Right lobe of liver (tissue), 6 donors: ENCODE results near the gene KIAA0825. TPM values are rescaled to one million over a fixed set of nuclear protein-coding genes. Genes with fewer than 3 reads are reported as not detected.

ENCODE experiments used
- ATAC-seq, 4 donors: fragments of 200-7000 bp; cut with Tn5 transposase; one replicate each; pipeline ENCODE4 v1.9.1; 2020; ENCODE audit warnings: mild to moderate bottlenecking in 4 of 4, moderate library complexity in 4 of 4
- DNase-seq, 3 donors: peaks; one replicate each; pipeline ENCODE4 v3.0.0-alpha.2; 2020
- H3K27ac ChIP-seq, 3 donors: fragments of 200-600 bp; one replicate each; pipeline ENCODE4 v1.8.0; 2022
- H3K27me3 ChIP-seq, 2 donors: fragments of 200-600 bp; one replicate each; pipeline ENCODE4 v1.8.0; 2022
- H3K36me3 ChIP-seq, 4 donors: fragments of 200-600 bp; sonication (generic) in 1 of 4; one replicate each; pipeline versions ENCODE4 v1.5.1 to v1.8.0; 2017 to 2022; ENCODE audit warnings: control low read depth in 1 of 4
- H3K4me1 ChIP-seq, 4 donors: fragments of 200-600 bp; sonication (generic) in 1 of 4; one replicate each; pipeline versions ENCODE4 v1.5.1 to v1.8.0; 2017 to 2022; ENCODE audit warnings: control low read depth in 1 of 4
- H3K4me3 ChIP-seq, 3 donors: fragments of 200-600 bp; one replicate each; pipeline ENCODE4 v1.8.0; 2022
- H3K9me3 ChIP-seq, 4 donors: fragments of 200-600 bp; sonication (generic) in 1 of 4; one replicate each; pipeline versions ENCODE4 v1.5.1 to v1.8.0; 2017 to 2022; ENCODE audit warnings: control low read depth in 1 of 4
- CTCF ChIP-seq, 4 donors: fragments of 200-600 bp in 3 of 4; fragments of 450-650 bp in 1 of 4; IDR thresholded peaks; one replicate each; pipeline versions ENCODE4 v1.5.1 to v1.8.0; 2016 to 2022; ENCODE audit warnings: antibody characterized with exemption in 4 of 4, mild to moderate bottlenecking in 2 of 4
- POLR2A ChIP-seq: fragments of 450-650 bp; IDR thresholded peaks from one replicate; pipeline ENCODE4 v1.6.1; 2017; ENCODE audit warnings: antibody characterized with exemption, mild to moderate bottlenecking
- WGBS: methylation state at CpG from one replicate; pipeline ENCODE4 v1.1.6; 2018; ENCODE audit warnings: low coverage, low lambda C conversion rate; ENCODE audit not compliant: insufficient coverage; ENCODE audit errors: missing lambda C conversion rate; 5-methylcytosine and 5-hydroxymethylcytosine counted together
- intact Hi-C, 2 donors: fragments of 100-400 bp; cut with DNase I; formaldehyde crosslinking; loops; one replicate each; pipeline versions ENCODE4 v1.11.2 to v1.14.1; 2022
- total RNA-seq, 6 experiments: library from RNA; depleted of rRNA in 2 of 6; stranded (reverse); fragments of >200 nt in 2 of 6; fragmentation: NEBNext Ultra II Directional in 3 of 6; extraction: Animal tissue kit (Norgen Biotek cat#: 25700) in 3 of 6; gene quantifications; one replicate each; pipeline versions ENCODE4 v1.1.0 to v1.2.4, GENCODE V29; 2016 to 2023
- donor health status: DM: no; HTN: yes; CAD: no.
- donor health status: DM: no; HTN: no; CAD: no.
- donor health status: DM: no; HTN: no; CAD: no.
- donor health status: DM: no; HTN: yes; CAD: no.
- donor health status: DM: no; HTN: yes; CAD: no.

The KIAA0825 gene
- total RNA-seq, 6 experiments from 2014 or later: 0.86 to 3.2 (median 1.7) TPM

GRCh38 chr5:94267350-94267899, 351.0 kb downstream of the KIAA0825 start:
- H3K9me3 ChIP-seq: peaks cover 0 to 4% (median 0%) of the 10 kb centered on the region in 4 donors
- H3K36me3 ChIP-seq: no peaks in the 10 kb centered on the region
- DNase-seq (no peak), ATAC-seq (no peak)
- 57% methylated on average over 4 of the region's 4 CpGs for WGBS
- TF ChIP-seq POLR2A (no peak), CTCF (IDR thresholded peaks at IDR 0.05) (no peak)
- intact Hi-C loops: no loop called here
- no peaks in the 10 kb centered on the region for H3K27me3 ChIP-seq
- H3K4me3 ChIP-seq: no peak overlapping the region
- no peaks in the 10 kb centered on the region for H3K4me1 ChIP-seq
- no peak overlapping the region for H3K27ac ChIP-seq

- no peaks in the 10 kb centered on the region for H3K27me3 ChIP-seq
- ATAC-seq (no peak), DNase-seq (no peak)
- H3K4me3 ChIP-seq: no peak overlapping the region
- no peaks in the 10 kb centered on the region for H3K36me3 ChIP-seq
- no peak overlapping the region for H3K27ac ChIP-seq
- no peaks in the 10 kb centered on the region for H3K4me1 ChIP-seq
- TF ChIP-seq CTCF (IDR thresholded peaks at IDR 0.05) (no peak), POLR2A (no peak)
- intact Hi-C loops: no loop called here
- H3K9me3 ChIP-seq: peaks cover 0 to 4% (median 0%) of the 10 kb centered on the region in 4 donors
Measured at GRCh38 chr5:94266170-94266569, 352.2 kb downstream of the KIAA0825 start.

GRCh38 chr5:94263068-94263467, 355.3 kb downstream of the KIAA0825 start:
- WGBS: 36% methylated on average over 1 of the region's 1 CpG
- Histone ChIP-seq H3K4me1 (no peaks in the 10 kb centered on the region), H3K4me3 (no peak overlapping the region), H3K27me3 (no peaks in the 10 kb centered on the region), H3K27ac (no peak overlapping the region), H3K36me3 (no peaks in the 10 kb centered on the region), H3K9me3 (no peaks in the 10 kb centered on the region)
- no peak for DNase-seq
- ATAC-seq: no peak
- intact Hi-C loops: no loop called here
- TF ChIP-seq CTCF (IDR thresholded peaks at IDR 0.05) (no peak), POLR2A (no peak)

- ATAC-seq (no peak), DNase-seq (no peak)
- Histone ChIP-seq H3K36me3 (no peaks in the 10 kb centered on the region), H3K9me3 (no peaks in the 10 kb centered on the region), H3K4me3 (no peak overlapping the region), H3K4me1 (no peaks in the 10 kb centered on the region), H3K27ac (no peak overlapping the region), H3K27me3 (no peaks in the 10 kb centered on the region)
- intact Hi-C loops: no loop called here
- no peak for TF ChIP-seq POLR2A
- 89% methylated on average over 1 of the region's 1 CpG for WGBS
Measured at GRCh38 chr5:94260096-94260495, 358.3 kb downstream of the KIAA0825 start.

DNA sequence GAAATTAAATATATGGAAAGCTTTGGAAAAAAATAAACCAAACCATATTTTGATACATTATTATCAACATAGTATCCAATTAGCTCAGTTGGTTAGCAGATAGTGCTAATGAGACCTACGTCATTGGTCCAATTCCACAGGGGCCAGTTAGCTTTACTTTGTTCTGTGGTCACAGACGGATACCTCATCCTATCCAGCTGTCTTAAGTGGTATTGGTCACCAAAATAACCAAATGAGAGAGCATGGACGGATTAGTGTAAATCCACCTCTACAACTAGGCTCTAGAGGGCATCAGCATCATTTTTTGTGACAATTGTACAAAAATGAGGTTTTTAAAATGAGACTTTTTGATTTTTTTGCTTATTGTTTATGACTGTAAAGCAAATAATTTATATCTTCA, 364.2 kb downstream of the KIAA0825 start:
- no peaks in the 10 kb centered on the region for H3K36me3 ChIP-seq
- WGBS: 79% methylated on average over 3 of the region's 3 CpGs
- no peak for ATAC-seq

More for the DNA sequence above, 364.2 kb downstream of the KIAA0825 start:
- Histone ChIP-seq H3K4me3 (no peak overlapping the region), H3K4me1 (no peaks in the 10 kb centered on the region), H3K27me3 (no peaks in the 10 kb centered on the region), H3K27ac (no peak overlapping the region), H3K9me3 (no peaks in the 10 kb centered on the region)
- intact Hi-C loops: no loop called here
- no peak for DNase-seq
- no peak for TF ChIP-seq CTCF (IDR thresholded peaks at IDR 0.05)
- no peak for TF ChIP-seq POLR2A
